ENCODE results near the gene BAZ2B. TPM values are rescaled to one million over a fixed set of nuclear protein-coding genes. Genes with fewer than 3 reads are reported as not detected.

Gene BAZ2B
- total and polyA plus RNA-seq, 9 of the 15 experiments (the other 6 are each of a cell fraction or from before 2014, with no cell fraction given) = 7.5 to 38.6 (median 19.8) TPM

DNA sequence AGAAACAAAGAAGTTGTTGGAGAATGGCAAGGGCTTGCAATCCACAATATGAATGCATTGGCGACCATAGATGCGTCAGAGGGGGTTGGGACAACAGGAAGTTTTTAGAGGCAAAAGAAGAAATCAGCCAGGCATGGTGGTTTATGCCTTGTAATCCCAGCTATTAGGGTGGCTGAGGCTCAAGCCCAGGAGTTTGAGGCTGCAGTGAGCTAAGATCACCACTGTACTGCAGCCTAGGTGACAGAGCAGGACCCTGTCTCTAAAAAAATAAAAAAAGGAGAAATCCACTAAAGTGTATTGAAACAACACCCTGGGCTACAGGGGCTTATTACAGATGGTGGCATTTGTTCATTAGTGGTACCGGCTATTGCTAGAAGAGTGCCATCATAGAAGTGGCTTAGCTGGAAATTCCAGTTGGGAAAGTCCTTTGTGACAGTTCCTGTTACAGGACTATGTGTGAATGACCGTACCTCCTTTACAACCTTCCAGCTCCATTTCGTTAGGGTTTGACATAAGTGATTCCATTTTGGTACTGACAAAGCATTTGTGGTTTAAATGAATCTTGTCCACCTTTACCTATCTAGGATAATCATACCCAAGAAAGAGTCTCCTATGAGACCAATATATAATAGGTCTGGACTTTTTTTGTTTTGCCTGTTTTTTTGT, 319.2 kb downstream of the BAZ2B start (continued):
- no peak for TF ChIP-seq ZNF143 (CRISPR knock-in tag; IDR thresholded peaks at IDR 0.05)
- TF ChIP-seq, protein P1, sequence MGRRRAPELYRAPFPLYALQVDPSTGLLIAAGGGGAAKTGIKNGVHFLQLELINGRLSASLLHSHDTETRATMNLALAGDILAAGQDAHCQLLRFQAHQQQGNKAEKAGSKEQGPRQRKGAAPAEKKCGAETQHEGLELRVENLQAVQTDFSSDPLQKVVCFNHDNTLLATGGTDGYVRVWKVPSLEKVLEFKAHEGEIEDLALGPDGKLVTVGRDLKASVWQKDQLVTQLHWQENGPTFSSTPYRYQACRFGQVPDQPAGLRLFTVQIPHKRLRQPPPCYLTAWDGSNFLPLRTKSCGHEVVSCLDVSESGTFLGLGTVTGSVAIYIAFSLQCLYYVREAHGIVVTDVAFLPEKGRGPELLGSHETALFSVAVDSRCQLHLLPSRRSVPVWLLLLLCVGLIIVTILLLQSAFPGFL (CRISPR knock-in tag; IDR thresholded peaks at IDR 0.05) = no peak
- no peak for TF ChIP-seq BHLHE40 (IDR thresholded peaks at IDR 0.05; ENCODE audit: low read length)
- TF ChIP-seq, protein P2, sequence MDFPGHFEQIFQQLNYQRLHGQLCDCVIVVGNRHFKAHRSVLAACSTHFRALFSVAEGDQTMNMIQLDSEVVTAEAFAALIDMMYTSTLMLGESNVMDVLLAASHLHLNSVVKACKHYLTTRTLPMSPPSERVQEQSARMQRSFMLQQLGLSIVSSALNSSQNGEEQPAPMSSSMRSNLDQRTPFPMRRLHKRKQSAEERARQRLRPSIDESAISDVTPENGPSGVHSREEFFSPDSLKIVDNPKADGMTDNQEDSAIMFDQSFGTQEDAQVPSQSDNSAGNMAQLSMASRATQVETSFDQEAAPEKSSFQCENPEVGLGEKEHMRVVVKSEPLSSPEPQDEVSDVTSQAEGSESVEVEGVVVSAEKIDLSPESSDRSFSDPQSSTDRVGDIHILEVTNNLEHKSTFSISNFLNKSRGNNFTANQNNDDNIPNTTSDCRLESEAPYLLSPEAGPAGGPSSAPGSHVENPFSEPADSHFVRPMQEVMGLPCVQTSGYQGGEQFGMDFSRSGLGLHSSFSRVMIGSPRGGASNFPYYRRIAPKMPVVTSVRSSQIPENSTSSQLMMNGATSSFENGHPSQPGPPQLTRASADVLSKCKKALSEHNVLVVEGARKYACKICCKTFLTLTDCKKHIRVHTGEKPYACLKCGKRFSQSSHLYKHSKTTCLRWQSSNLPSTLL (IDR thresholded peaks at IDR 0.05) = no peak
- no peak for TF ChIP-seq TCF7L2 (IDR thresholded peaks at IDR 0.05; ENCODE audit: low read depth, low read length)
- TF ChIP-seq GABPA (tag; conservative IDR thresholded peaks at IDR 0.05; ENCODE audit: low read depth) = no peak
- TF ChIP-seq, protein P3, sequence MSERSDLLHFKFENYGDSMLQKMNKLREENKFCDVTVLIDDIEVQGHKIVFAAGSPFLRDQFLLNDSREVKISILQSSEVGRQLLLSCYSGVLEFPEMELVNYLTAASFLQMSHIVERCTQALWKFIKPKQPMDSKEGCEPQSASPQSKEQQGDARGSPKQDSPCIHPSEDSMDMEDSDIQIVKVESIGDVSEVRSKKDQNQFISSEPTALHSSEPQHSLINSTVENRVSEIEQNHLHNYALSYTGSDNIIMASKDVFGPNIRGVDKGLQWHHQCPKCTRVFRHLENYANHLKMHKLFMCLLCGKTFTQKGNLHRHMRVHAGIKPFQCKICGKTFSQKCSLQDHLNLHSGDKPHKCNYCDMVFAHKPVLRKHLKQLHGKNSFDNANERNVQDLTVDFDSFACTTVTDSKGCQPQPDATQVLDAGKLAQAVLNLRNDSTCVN (CRISPR knock-in tag; IDR thresholded peaks at IDR 0.05) = no peak
- 0 out of 2 replicates have a peak, but pooled peaks have one; percentile 17 for TF ChIP-seq PTTG1 (tag; IDR thresholded peaks at IDR 0.05; ENCODE audit: low read depth)
- TF ChIP-seq ZNF3 (CRISPR knock-in tag; IDR thresholded peaks at IDR 0.05) = no peak
- TF ChIP-seq, protein P4, sequence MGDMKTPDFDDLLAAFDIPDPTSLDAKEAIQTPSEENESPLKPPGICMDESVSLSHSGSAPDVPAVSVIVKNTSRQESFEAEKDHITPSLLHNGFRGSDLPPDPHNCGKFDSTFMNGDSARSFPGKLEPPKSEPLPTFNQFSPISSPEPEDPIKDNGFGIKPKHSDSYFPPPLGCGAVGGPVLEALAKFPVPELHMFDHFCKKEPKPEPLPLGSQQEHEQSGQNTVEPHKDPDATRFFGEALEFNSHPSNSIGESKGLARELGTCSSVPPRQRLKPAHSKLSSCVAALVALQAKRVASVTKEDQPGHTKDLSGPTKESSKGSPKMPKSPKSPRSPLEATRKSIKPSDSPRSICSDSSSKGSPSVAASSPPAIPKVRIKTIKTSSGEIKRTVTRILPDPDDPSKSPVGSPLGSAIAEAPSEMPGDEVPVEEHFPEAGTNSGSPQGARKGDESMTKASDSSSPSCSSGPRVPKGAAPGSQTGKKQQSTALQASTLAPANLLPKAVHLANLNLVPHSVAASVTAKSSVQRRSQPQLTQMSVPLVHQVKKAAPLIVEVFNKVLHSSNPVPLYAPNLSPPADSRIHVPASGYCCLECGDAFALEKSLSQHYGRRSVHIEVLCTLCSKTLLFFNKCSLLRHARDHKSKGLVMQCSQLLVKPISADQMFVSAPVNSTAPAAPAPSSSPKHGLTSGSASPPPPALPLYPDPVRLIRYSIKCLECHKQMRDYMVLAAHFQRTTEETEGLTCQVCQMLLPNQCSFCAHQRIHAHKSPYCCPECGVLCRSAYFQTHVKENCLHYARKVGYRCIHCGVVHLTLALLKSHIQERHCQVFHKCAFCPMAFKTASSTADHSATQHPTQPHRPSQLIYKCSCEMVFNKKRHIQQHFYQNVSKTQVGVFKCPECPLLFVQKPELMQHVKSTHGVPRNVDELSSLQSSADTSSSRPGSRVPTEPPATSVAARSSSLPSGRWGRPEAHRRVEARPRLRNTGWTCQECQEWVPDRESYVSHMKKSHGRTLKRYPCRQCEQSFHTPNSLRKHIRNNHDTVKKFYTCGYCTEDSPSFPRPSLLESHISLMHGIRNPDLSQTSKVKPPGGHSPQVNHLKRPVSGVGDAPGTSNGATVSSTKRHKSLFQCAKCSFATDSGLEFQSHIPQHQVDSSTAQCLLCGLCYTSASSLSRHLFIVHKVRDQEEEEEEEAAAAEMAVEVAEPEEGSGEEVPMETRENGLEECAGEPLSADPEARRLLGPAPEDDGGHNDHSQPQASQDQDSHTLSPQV (IDR thresholded peaks at IDR 0.05) = 0 out of 2 replicates have a peak, but pooled peaks have one; percentile 28
- no peak for TF ChIP-seq CBFB (CRISPR knock-in tag; IDR thresholded peaks at IDR 0.05)

Data from K562 (cell line).